ENCODE measurements around the gene PPP2R2C.

GRCh38 chr4:6520978-6521377 is 48.6 kb upstream of the PPP2R2C start:
- TF ChIP-seq CTCF (IDR thresholded peaks at IDR 0.05; ENCODE audit: insufficient read depth, low read length) (no peak), POLR2AphosphoS5 (IDR thresholded peaks at IDR 0.05; ENCODE audit: low read depth) (no peak), GABPA (IDR thresholded peaks at IDR 0.05; ENCODE audit: low read depth) (no peak)

Measured in HL-60 (cell line).